OCI-LY7 (cell line): ENCODE results near the gene IFRD1. TPM values are rescaled to one million over a fixed set of nuclear protein-coding genes. Genes with fewer than 3 reads are reported as not detected.

Source experiments
- BruUV-seq: library from RNA; stranded (reverse); fragments of 400-500 nt; replicated peaks from 2 replicates; lab custom pipeline; 2021; lab: Mats Ljungman, UMichigan
- CTCF ChIA-PET: fragments of 300-600 bp; sonication (Branson Sonifier 250); formaldehyde crosslinking; loops from one replicate; lab custom pipeline; 2022; ENCODE audit warnings: antibody characterized with exemption; ENCODE audit not compliant: unreplicated experiment; lab: Charles Lee
- POLR2A ChIA-PET: fragments of 300-600 bp; sonication (Branson Sonifier 250); formaldehyde crosslinking; loops from one replicate; lab custom pipeline; 2022; ENCODE audit warnings: antibody characterized with exemption; lab: Charles Lee
- DNase-seq: peaks from one replicate; pipeline ENCODE4 v3.0.0-alpha.2; 2015; ENCODE audit warnings: low spot score
- H2AFZ ChIP-seq: fragments of 200-600 bp; sonication (generic), shearing (Covaris generic); 2 replicates; pipeline ENCODE4 v1.6.1; 2014; ENCODE audit warnings: mild to moderate bottlenecking, antibody characterized with exemption, low read length, moderate library complexity
- H3K27ac ChIP-seq: fragments of 200-600 bp; sonication (generic); 2 replicates; pipeline ENCODE4 v1.5.1; 2014; ENCODE audit warnings: mixed run types, low read depth, mild to moderate bottlenecking, moderate library complexity, low read length, inconsistent platforms; ENCODE audit not compliant: poor library complexity, severe bottlenecking
- H3K36me3 ChIP-seq: fragments of 200-600 bp; sonication (generic); 2 replicates; pipeline ENCODE4 v1.6.1; 2014; ENCODE audit warnings: mild to moderate bottlenecking, antibody characterized with exemption, low read length, moderate library complexity, mixed read lengths; ENCODE audit not compliant: insufficient read depth
- H3K4me1 ChIP-seq: fragments of 200-600 bp; sonication (generic); 2 replicates; pipeline ENCODE4 v1.5.1; 2014; ENCODE audit warnings: mild to moderate bottlenecking, low read length; ENCODE audit not compliant: insufficient read depth, poor library complexity, severe bottlenecking
- H3K4me2 ChIP-seq: fragments of 200-600 bp; sonication (generic); 2 replicates; pipeline ENCODE4 v1.6.1; 2014; ENCODE audit warnings: mild to moderate bottlenecking, low read length
- H3K4me3 ChIP-seq: fragments of 200-600 bp; sonication (generic); 2 replicates; pipeline ENCODE4 v1.5.1; 2014; ENCODE audit warnings: mild to moderate bottlenecking, low read depth, low read length; ENCODE audit not compliant: poor library complexity, severe bottlenecking
- H3K79me2 ChIP-seq: fragments of 200-600 bp; sonication (generic); 2 replicates; pipeline ENCODE4 v1.6.1; 2016; ENCODE audit warnings: low read depth, mild to moderate bottlenecking, low read length, moderate library complexity, mixed read lengths; ENCODE audit not compliant: insufficient read depth
- H3K9me2 ChIP-seq: fragments of 200-600 bp; sonication (generic); 2 replicates; pipeline ENCODE4 v1.6.1; 2016; ENCODE audit warnings: mild to moderate bottlenecking, low read length, mixed read lengths; ENCODE audit not compliant: insufficient read depth
- H3K9me3 ChIP-seq: fragments of 200-600 bp; sonication (generic); 2 replicates; pipeline ENCODE4 v1.6.1; 2014; ENCODE audit warnings: mild to moderate bottlenecking, mixed run types, low read length, mixed read lengths
- H4K20me1 ChIP-seq: fragments of 200-600 bp; sonication (generic); 2 replicates; pipeline ENCODE4 v1.6.1; 2014; ENCODE audit warnings: mild to moderate bottlenecking, antibody characterized with exemption, low read length, moderate library complexity, mixed read lengths; ENCODE audit not compliant: insufficient read depth
- CTCF ChIP-seq: fragments of 200-600 bp; sonication (generic); conservative IDR thresholded peaks from 2 replicates; pipeline ENCODE4 v1.5.1; 2014; ENCODE audit warnings: mild to moderate bottlenecking, antibody characterized with exemption, low read length, moderate library complexity, mixed read lengths
- EZH2phosphoT487 ChIP-seq: fragments of 200-600 bp; sonication (generic); IDR thresholded peaks from 2 replicates; pipeline ENCODE4 v1.6.1; 2018; ENCODE audit warnings: low read depth, borderline replicate concordance, mild to moderate bottlenecking, mixed run types, antibody characterized with exemption, low read length, moderate library complexity, mixed read lengths
- intact Hi-C: fragments of 100-400 bp; cut with micrococcal nuclease; formaldehyde crosslinking; loops from one replicate; pipeline ENCODE4 v1.10.0; 2022; ENCODE audit not compliant: unreplicated experiment
- total RNA-seq, 2 experiments: library from RNA; depleted of rRNA in 1 of 2; stranded (reverse); fragments of >200 nt in 1 of 2; shearing (Covaris generic) in 1 of 2; gene quantifications; 2 replicates each; pipeline ENCODE4 v1.2.3, GENCODE V29; 2014 to 2022

Gene IFRD1
- total RNA-seq, 2 experiments from 2014 or later = 49.1 to 65.6 TPM

GRCh38 chr7:112485766-112486165 lies 35.5 kb downstream of the IFRD1 start:
- no peak overlapping the region for H3K27ac ChIP-seq
- intact Hi-C loops = no loop called here
- H2AFZ ChIP-seq = no peak overlapping the region
- POLR2A ChIA-PET = interaction anchor here (0.7 kb wide), 1 partner anchor 12 kb away, joined by 6 read pairs; no protein-coding TSS in a partner anchor
- no peak for TF ChIP-seq CTCF
- TF ChIP-seq EZH2phosphoT487 = no peak
- no peak for DNase-seq
- CTCF ChIA-PET = no interaction called here
- no peaks in the 10 kb centered on the region for H3K9me3 ChIP-seq
- H3K9me2 ChIP-seq = no peaks in the 10 kb centered on the region
- H3K4me2 ChIP-seq = no peak overlapping the region
- no TSS peak for BruUV-seq
- no peaks in the 10 kb centered on the region for H3K4me1 ChIP-seq
- H4K20me1 ChIP-seq = no peaks in the 10 kb centered on the region
- no peaks in the 10 kb centered on the region for H3K36me3 ChIP-seq
- no peak overlapping the region for H3K4me3 ChIP-seq
- H3K79me2 ChIP-seq = no peaks in the 10 kb centered on the region

DNA sequence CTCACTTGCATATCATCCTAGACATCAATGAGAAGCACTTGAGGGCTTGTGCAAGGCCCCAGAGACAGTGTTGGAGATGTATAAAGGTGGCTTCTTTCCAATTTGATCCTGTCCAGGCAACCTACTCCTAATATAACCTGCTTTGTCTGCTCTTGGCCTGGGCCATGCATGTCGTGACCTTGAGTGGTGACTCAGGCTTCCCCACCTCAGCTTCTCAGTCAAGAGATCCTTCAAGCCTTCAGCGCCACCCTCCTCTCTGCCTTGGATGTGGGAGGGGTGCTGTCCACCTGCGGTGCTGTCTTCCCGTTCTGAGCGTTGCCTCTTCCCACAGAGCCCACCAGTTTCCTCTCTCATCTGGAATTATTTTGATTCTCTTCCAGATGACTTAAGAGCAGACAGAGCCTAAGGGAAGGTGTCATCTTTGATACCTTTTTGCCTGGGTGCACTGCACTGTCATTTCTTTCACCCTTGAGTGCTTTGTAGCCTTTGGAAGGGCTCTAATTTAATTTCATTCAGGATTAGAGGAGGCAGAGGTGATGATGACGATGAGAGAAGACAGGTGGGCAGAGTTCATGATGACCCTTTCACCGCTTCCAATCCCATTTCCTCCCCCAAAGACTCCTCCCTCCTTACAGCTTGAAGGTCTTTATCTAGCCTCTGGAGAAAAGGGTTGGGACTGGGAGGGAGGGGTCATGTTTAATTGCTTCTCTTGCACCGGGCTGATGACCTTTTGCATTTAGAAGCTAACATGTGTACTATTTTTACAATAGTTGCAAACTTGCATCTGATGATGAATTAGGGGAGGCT lies 37.4 kb downstream of the IFRD1 start:
- Histone ChIP-seq H3K36me3 (no peaks in the 10 kb centered on the region), H3K9me2 (no peaks in the 10 kb centered on the region), H3K4me2 (no peak overlapping the region), H3K79me2 (no peaks in the 10 kb centered on the region), H2AFZ (no peak overlapping the region), H3K9me3 (no peaks in the 10 kb centered on the region), H3K27ac (no peak overlapping the region), H3K4me3 (no peak overlapping the region), H3K4me1 (no peaks in the 10 kb centered on the region), H4K20me1 (no peaks in the 10 kb centered on the region)
- TF ChIP-seq EZH2phosphoT487 (no peak), CTCF (no peak)
- intact Hi-C loops = no loop called here
- POLR2A ChIA-PET = interaction anchor here (0.6 to 1.2 kb wide), 4 partner anchors 12 to 573 kb away, joined by 3 to 4 read pairs (median 4); no protein-coding TSS in a partner anchor
- no TSS peak for BruUV-seq
- no peak for DNase-seq
- CTCF ChIA-PET = no interaction called here

DNA sequence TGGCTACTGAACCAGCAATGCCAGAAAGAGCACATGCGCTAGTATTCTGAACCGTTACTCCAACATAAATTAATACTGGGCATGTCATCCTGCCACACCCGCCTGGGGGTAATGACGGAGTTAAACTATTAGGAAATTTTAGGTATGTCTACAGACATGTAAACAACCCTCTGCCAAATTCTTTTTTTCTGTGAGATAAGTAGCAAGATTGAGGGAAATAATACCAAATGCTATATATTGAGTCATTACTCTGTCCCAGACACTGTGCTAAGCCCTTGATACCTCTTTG lies 37.9 kb downstream of the IFRD1 start:
- no peaks in the 10 kb centered on the region for H4K20me1 ChIP-seq
- CTCF ChIA-PET = no interaction called here
- no peak overlapping the region for H2AFZ ChIP-seq
- no peaks in the 10 kb centered on the region for H3K36me3 ChIP-seq
- no peak overlapping the region for H3K4me3 ChIP-seq
- POLR2A ChIA-PET = interaction anchor here (0.6 to 1.2 kb wide), 4 partner anchors 12 to 572 kb away, joined by 3 to 4 read pairs (median 4); no protein-coding TSS in a partner anchor
- H3K9me2 ChIP-seq = no peaks in the 10 kb centered on the region
- no TSS peak for BruUV-seq
- no peaks in the 10 kb centered on the region for H3K4me1 ChIP-seq
- no peak for DNase-seq
- intact Hi-C loops = no loop called here
- no peak overlapping the region for H3K27ac ChIP-seq
- H3K9me3 ChIP-seq = no peaks in the 10 kb centered on the region
- H3K79me2 ChIP-seq = no peaks in the 10 kb centered on the region
- no peak overlapping the region for H3K4me2 ChIP-seq
- TF ChIP-seq CTCF (no peak), EZH2phosphoT487 (no peak)
